Stomach (tissue), 4 donors: ENCODE results near the gene SPEM3.

Experiments
- CTCF ChIP-seq, 7 experiments: fragments of 450-650 bp in 4 of 7; fragments of 200-600 bp in 3 of 7; sonication (generic) in 3 of 7; IDR thresholded peaks; one replicate each; pipeline ENCODE4 v1.5.1; 2016 to 2019; ENCODE audit warnings: antibody characterized with exemption in 7 of 7, control low read depth in 2 of 7, mild to moderate bottlenecking in 1 of 7
- POLR2AphosphoS5 ChIP-seq, 3 donors: sonication (generic); formaldehyde crosslinking; IDR thresholded peaks; one replicate each; pipeline ENCODE4 v1.6.1; 2016; ENCODE audit warnings: antibody characterized with exemption in 3 of 3

- TF ChIP-seq CTCF (IDR thresholded peaks at IDR 0.05) (no peak), POLR2AphosphoS5 (IDR thresholded peaks at IDR 0.05) (no peak)
Measured at GRCh38 chr17:7440113-7440833, 11.6 kb downstream of the SPEM3 start.
